GM23338 (cell line): ENCODE data around the gene CDK11A. TPM values are rescaled to one million over a fixed set of nuclear protein-coding genes. Genes with fewer than 3 reads are reported as not detected.
"Not testable (repeated sequence)": the region's sequence is repeated elsewhere in the genome, so short reads cannot be mapped to it uniquely, and the experiment has no call there.

Experiments
- ATAC-seq: fragments of 200-7000 bp; cut with Tn5 transposase; 3 replicates; pipeline ENCODE4 v1.9.1; 2020
- DNase-seq: peaks from one replicate; pipeline ENCODE4 v3.0.0-alpha.2; 2015; ENCODE audit warnings: low spot score
- H2AFZ ChIP-seq: fragments of 200-600 bp; sonication (generic); 2 replicates; pipeline ENCODE4 v1.8.0; 2016; ENCODE audit warnings: antibody characterized with exemption, mild to moderate bottlenecking, moderate library complexity
- H3F3A ChIP-seq: fragments of 200-600 bp; sonication (generic); replicated peaks from 2 replicates; pipeline ENCODE4 v1.8.0; 2017; ENCODE audit warnings: antibody characterized with exemption, mixed run types, low read depth
- H3K27ac ChIP-seq: fragments of 200-600 bp; sonication (generic); 2 replicates; pipeline ENCODE4 v1.6.1; 2016; ENCODE audit warnings: low read depth
- H3K27me3 ChIP-seq: fragments of 200-600 bp; sonication (generic); 2 replicates; pipeline ENCODE4 v1.8.0; 2016; ENCODE audit warnings: mild to moderate bottlenecking, mixed run types, moderate library complexity; ENCODE audit not compliant: insufficient read depth
- H3K36me3 ChIP-seq: fragments of 200-600 bp; sonication (generic); 2 replicates; pipeline ENCODE4 v1.8.0; 2016; ENCODE audit warnings: mild to moderate bottlenecking; ENCODE audit not compliant: insufficient read depth
- H3K4me1 ChIP-seq: fragments of 200-600 bp; sonication (generic); 2 replicates; pipeline ENCODE4 v1.8.0; 2016; ENCODE audit warnings: mild to moderate bottlenecking, moderate library complexity; ENCODE audit not compliant: insufficient read depth
- H3K4me2 ChIP-seq: fragments of 200-600 bp; sonication (generic); 2 replicates; pipeline ENCODE4 v1.7.1; 2017; ENCODE audit warnings: mixed run types
- H3K4me3 ChIP-seq: fragments of 200-600 bp; sonication (generic); 2 replicates; pipeline ENCODE4 v1.6.1; 2016; ENCODE audit warnings: mixed run types
- H3K79me2 ChIP-seq: fragments of 200-600 bp; sonication (generic); replicated peaks from 2 replicates; pipeline ENCODE4 v1.8.0; 2017; ENCODE audit warnings: mild to moderate bottlenecking; ENCODE audit not compliant: insufficient read depth
- H3K9me2 ChIP-seq: fragments of 200-600 bp; sonication (generic); 2 replicates; pipeline ENCODE4 v1.8.0; 2017; ENCODE audit not compliant: insufficient read depth
- H4K20me1 ChIP-seq: fragments of 200-600 bp; sonication (generic); replicated peaks from 2 replicates; pipeline ENCODE4 v1.8.0; 2017; ENCODE audit warnings: mild to moderate bottlenecking; ENCODE audit not compliant: insufficient read depth
- H3K27ac Mint-ChIP-seq: 2 replicates; pipeline ENCODE4 v1.8.0; 2020; ENCODE audit warnings: inconsistent platforms, mild to moderate bottlenecking, moderate library complexity, mixed read lengths
- H3K27me3 Mint-ChIP-seq: 3 replicates; pipeline ENCODE4 v1.8.0; 2022; ENCODE audit warnings: low read depth, mild to moderate bottlenecking, moderate library complexity, mixed read lengths, inconsistent platforms; ENCODE audit not compliant: insufficient read depth, poor library complexity
- H3K36me3 Mint-ChIP-seq: 3 replicates; pipeline ENCODE4 v1.8.0; 2021; ENCODE audit warnings: low read depth, mild to moderate bottlenecking, inconsistent platforms, moderate library complexity, mixed read lengths
- H3K4me1 Mint-ChIP-seq: 3 replicates; pipeline ENCODE4 v1.8.0; 2020; ENCODE audit warnings: mild to moderate bottlenecking, inconsistent platforms, mixed read lengths
- H3K4me3 Mint-ChIP-seq: 3 replicates; pipeline ENCODE4 v1.8.0; 2021; ENCODE audit warnings: moderate library complexity, mild to moderate bottlenecking, inconsistent platforms, mixed read lengths
- H3K9me3 Mint-ChIP-seq: 3 replicates; pipeline ENCODE4 v1.8.0; 2020; ENCODE audit warnings: moderate library complexity, mild to moderate bottlenecking, inconsistent platforms, mixed read lengths
- polyA plus RNA-seq: library from polyadenylated mRNA; unstranded; fragments of >200 nt; fragmentation: Nextera tagmentation; extraction: Ambion mirVana; gene quantifications from 2 replicates; pipeline ENCODE4 v1.2.1, GENCODE V29; 2016
- total RNA-seq: library from RNA; depleted of rRNA; stranded (reverse); fragments of >200 nt; shearing (Covaris generic); gene quantifications from 2 replicates; pipeline ENCODE4 v1.2.3, GENCODE V29; 2014

The CDK11A gene
- total and polyA plus RNA-seq, 2 experiments from 2014 or later, result 22.8 to 72.6 TPM

DNA sequence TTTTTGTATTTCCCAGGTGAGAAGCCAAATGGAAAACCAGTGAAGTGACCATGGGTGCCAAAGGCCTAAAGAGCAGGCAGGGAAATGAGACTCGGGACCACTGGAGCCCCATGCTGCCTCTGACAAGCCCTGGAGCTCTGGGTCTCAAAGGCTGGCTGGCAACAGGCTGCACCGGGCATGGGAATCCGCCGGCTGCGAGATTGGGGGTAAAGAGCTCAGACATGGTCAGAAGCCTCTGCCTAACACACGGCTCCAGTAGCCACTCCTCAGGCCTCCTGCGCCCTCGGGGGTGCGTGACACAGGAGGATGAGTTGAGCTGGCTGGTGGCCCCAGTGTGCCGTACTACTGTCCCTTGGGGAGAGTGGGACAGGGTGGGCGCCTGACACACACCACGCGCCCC, 6.1 kb upstream of the CDK11A start:
- H3F3A ChIP-seq, H3K27ac Mint-ChIP-seq, ATAC-seq, H3K4me1 ChIP-seq, H3K4me3 ChIP-seq, H3K27me3 Mint-ChIP-seq, H3K9me3 Mint-ChIP-seq, H3K4me1 Mint-ChIP-seq, H3K4me2 ChIP-seq, H4K20me1 ChIP-seq, H3K27ac ChIP-seq, H2AFZ ChIP-seq, H3K79me2 ChIP-seq, H3K27me3 ChIP-seq, H3K4me3 Mint-ChIP-seq, H3K9me2 ChIP-seq, DNase-seq: not testable (repeated sequence)
- H3K36me3 Mint-ChIP-seq, result peaks cover 24% of the 10 kb centered on the region
- H3K36me3 ChIP-seq, result peaks cover 11% of the 10 kb centered on the region; the same call in 1 of the 2 replicates

DNA sequence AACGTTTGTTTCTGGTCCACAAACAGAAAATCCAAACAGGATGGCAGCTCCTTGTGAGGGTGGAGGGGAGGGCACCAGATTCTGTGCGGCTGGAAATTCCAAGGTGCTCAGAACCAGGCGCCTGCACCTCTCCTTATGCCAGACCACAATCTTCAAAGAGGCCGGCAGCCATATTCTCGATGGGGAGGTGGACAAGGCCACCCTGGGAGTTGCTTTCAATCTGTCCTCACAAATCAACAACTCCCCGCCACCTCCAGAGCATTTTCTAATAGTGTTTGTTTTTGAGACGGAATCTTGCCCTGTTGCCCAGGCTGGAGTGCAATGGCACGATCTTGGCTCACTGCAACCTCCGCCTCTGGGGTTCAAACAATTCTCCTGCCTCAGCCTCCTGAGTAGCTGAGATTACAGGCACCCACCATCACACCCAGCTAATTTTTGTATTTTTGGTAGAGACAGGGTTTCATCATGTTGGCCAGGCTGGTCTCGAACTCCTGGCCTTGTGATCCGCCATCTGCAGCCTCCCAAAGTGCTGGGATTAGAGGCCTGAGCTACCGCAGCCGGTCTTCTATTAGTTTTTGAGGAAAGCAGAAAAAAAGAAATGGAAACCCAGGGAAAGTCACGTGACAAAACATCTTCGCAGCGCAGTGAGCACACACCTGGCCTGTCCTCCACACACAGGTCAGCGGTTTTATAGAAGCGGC, 5.1 kb upstream of the CDK11A start:
- H3K4me3 Mint-ChIP-seq, DNase-seq, H3K4me2 ChIP-seq, H3K27ac Mint-ChIP-seq, H3K79me2 ChIP-seq, ATAC-seq, H3K4me3 ChIP-seq, H3K27ac ChIP-seq, H3K9me2 ChIP-seq, H4K20me1 ChIP-seq, H2AFZ ChIP-seq, H3K4me1 ChIP-seq, H3K9me3 Mint-ChIP-seq, H3K27me3 Mint-ChIP-seq, H3K27me3 ChIP-seq, H3F3A ChIP-seq, H3K4me1 Mint-ChIP-seq: not testable (repeated sequence)
- peaks cover 11% of the 10 kb centered on the region; the same call in 1 of the 2 replicates for H3K36me3 ChIP-seq
- H3K36me3 Mint-ChIP-seq, result peaks cover 19% of the 10 kb centered on the region

GRCh38 chr1:1728308-1729005, 4.3 kb upstream of the CDK11A start:
- not testable (repeated sequence) for ATAC-seq, DNase-seq, H4K20me1 ChIP-seq, H3K4me3 Mint-ChIP-seq, H2AFZ ChIP-seq, H3K27ac Mint-ChIP-seq, H3K9me2 ChIP-seq, H3K4me2 ChIP-seq, H3K79me2 ChIP-seq, H3F3A ChIP-seq, H3K4me1 Mint-ChIP-seq, H3K27me3 ChIP-seq, H3K4me3 ChIP-seq, H3K27ac ChIP-seq, H3K9me3 Mint-ChIP-seq, H3K4me1 ChIP-seq
- peaks cover 11% of the 10 kb centered on the region; the same call in 1 of the 2 replicates for H3K36me3 ChIP-seq
- H3K27me3 Mint-ChIP-seq, result peaks cover 11% of the 10 kb centered on the region
- peaks cover 15% of the 10 kb centered on the region for H3K36me3 Mint-ChIP-seq

- H3K36me3 Mint-ChIP-seq, result peaks cover 11% of the 10 kb centered on the region
- H3K4me3 ChIP-seq, H2AFZ ChIP-seq, DNase-seq, H4K20me1 ChIP-seq, H3K27me3 ChIP-seq, H3F3A ChIP-seq, ATAC-seq, H3K4me1 Mint-ChIP-seq, H3K79me2 ChIP-seq, H3K27ac ChIP-seq, H3K4me3 Mint-ChIP-seq, H3K27ac Mint-ChIP-seq, H3K4me1 ChIP-seq, H3K9me2 ChIP-seq, H3K4me2 ChIP-seq, H3K9me3 Mint-ChIP-seq, H3K36me3 ChIP-seq: not testable (repeated sequence)
- H3K27me3 Mint-ChIP-seq, result peaks cover 11% of the 10 kb centered on the region
Observed at GRCh38 chr1:1727131-1727651, 3.0 kb upstream of the CDK11A start.

- peaks cover 11% of the 10 kb centered on the region for H3K27me3 Mint-ChIP-seq
- not testable (repeated sequence) for H4K20me1 ChIP-seq, H3K36me3 ChIP-seq, H3K4me1 Mint-ChIP-seq, H3K79me2 ChIP-seq, H3K4me3 ChIP-seq, DNase-seq, H3K9me3 Mint-ChIP-seq, H3K9me2 ChIP-seq, ATAC-seq, H3K27me3 ChIP-seq, H2AFZ ChIP-seq, H3K4me2 ChIP-seq, H3F3A ChIP-seq, H3K4me1 ChIP-seq
- peak overlapping the region; percentile 45; the same call in 1 of the 2 replicates for H3K27ac ChIP-seq
- peaks cover 10% of the 10 kb centered on the region for H3K36me3 Mint-ChIP-seq
- peak overlapping the region; percentile 46; the same call in 2 of the 3 replicates for H3K4me3 Mint-ChIP-seq
- H3K27ac Mint-ChIP-seq, result peak overlapping the region; percentile 72; the same call in 1 of the 2 replicates
Observed at GRCh38 chr1:1726088-1726487, 1.9 kb upstream of the CDK11A start.
